HCT116 (cell line): Measurements from ENCODE around the gene RPH3AL.

Experiments used
- CEBPB ChIP-seq: IDR thresholded peaks from 2 replicates; pipeline ENCODE4 v1.6.1; 2012; ENCODE audit warnings: low read depth
- CTCF ChIP-seq, 3 experiments: fragments of 200-600 bp in 1 of 3; sonication (generic) in 1 of 3; IDR thresholded peaks in 2 of 3; conservative IDR thresholded peaks in 1 of 3; 2 replicates each; pipeline ENCODE4 v1.5.1; 2012 to 2017; ENCODE audit warnings: low read depth in 2 of 3, low read length in 2 of 3, antibody characterized with exemption in 1 of 3, borderline replicate concordance in 1 of 3, control low read depth in 1 of 3, mild to moderate bottlenecking in 1 of 3, mixed read lengths in 1 of 3, mixed run types in 1 of 3, moderate library complexity in 1 of 3; ENCODE audit not compliant: insufficient read depth in 1 of 3
- ELF1 ChIP-seq: IDR thresholded peaks from 2 replicates; pipeline ENCODE4 v1.6.1; 2012; ENCODE audit warnings: low read depth, borderline replicate concordance
- EZH2 ChIP-seq: fragments of 200-600 bp; sonication (generic); IDR thresholded peaks from 2 replicates; pipeline ENCODE4 v1.6.1; 2017; ENCODE audit warnings: antibody characterized with exemption, mixed run types
- POLR2AphosphoS5 ChIP-seq: IDR thresholded peaks from 2 replicates; pipeline ENCODE4 v1.6.1; 2011; ENCODE audit warnings: mild to moderate bottlenecking, low read depth, low read length, moderate library complexity
- SIN3A ChIP-seq: IDR thresholded peaks from 2 replicates; pipeline ENCODE4 v1.6.1; 2012; ENCODE audit warnings: low read depth
- SP1 ChIP-seq: IDR thresholded peaks from 2 replicates; pipeline ENCODE4 v1.6.1; 2012; ENCODE audit warnings: low read depth
- YY1 ChIP-seq: IDR thresholded peaks from 2 replicates; pipeline ENCODE4 v1.6.1; 2011; ENCODE audit warnings: low read length, low read depth, moderate library complexity, mild to moderate bottlenecking; ENCODE audit not compliant: insufficient replicate concordance; ENCODE audit errors: extremely low read depth
- ZFX ChIP-seq: fragments of 450-650 bp; IDR thresholded peaks from 2 replicates; pipeline ENCODE4 v1.6.1; 2017
- TF ChIP-seq, protein P1 (sequence below): IDR thresholded peaks from 2 replicates; pipeline ENCODE4 v1.6.1; 2012; ENCODE audit warnings: low read depth
- TF ChIP-seq, protein P2 (sequence below): IDR thresholded peaks from 2 replicates; pipeline ENCODE4 v1.6.1; 2012

DNA sequence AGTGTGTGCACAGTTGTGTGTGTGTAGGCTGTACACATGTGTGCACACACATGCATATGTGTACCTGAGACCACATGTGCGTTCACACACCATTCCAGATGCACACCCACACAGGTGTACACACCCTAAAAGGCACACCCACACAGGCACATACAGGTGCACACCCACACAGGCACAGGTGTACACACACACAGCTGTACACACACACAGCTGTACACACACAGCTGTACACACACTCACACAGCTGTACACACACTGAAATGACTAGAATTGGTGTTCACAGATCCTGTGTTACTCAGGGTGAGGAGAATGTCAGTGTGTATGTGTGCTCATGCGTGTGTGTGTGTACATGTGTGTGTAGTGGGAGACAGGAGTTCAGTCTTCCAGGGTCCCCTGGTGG lies 155.3 kb downstream of the RPH3AL start:
- TF ChIP-seq SP1 (no peak), EZH2 (no peak), CTCF (IDR thresholded peaks at IDR 0.05 in 2 of 3, conservative IDR thresholded peaks at IDR 0.05 in 1 of 3; ENCODE audit: borderline replicate concordance in 1 of 3, insufficient read depth in 1 of 3, low read depth in 2 of 3, low read length in 2 of 3) (no peak), YY1 (no peak), ZFX (no peak), POLR2AphosphoS5 (no peak), ELF1 (no peak), CEBPB (no peak), SIN3A (no peak)
- TF ChIP-seq, protein P1, sequence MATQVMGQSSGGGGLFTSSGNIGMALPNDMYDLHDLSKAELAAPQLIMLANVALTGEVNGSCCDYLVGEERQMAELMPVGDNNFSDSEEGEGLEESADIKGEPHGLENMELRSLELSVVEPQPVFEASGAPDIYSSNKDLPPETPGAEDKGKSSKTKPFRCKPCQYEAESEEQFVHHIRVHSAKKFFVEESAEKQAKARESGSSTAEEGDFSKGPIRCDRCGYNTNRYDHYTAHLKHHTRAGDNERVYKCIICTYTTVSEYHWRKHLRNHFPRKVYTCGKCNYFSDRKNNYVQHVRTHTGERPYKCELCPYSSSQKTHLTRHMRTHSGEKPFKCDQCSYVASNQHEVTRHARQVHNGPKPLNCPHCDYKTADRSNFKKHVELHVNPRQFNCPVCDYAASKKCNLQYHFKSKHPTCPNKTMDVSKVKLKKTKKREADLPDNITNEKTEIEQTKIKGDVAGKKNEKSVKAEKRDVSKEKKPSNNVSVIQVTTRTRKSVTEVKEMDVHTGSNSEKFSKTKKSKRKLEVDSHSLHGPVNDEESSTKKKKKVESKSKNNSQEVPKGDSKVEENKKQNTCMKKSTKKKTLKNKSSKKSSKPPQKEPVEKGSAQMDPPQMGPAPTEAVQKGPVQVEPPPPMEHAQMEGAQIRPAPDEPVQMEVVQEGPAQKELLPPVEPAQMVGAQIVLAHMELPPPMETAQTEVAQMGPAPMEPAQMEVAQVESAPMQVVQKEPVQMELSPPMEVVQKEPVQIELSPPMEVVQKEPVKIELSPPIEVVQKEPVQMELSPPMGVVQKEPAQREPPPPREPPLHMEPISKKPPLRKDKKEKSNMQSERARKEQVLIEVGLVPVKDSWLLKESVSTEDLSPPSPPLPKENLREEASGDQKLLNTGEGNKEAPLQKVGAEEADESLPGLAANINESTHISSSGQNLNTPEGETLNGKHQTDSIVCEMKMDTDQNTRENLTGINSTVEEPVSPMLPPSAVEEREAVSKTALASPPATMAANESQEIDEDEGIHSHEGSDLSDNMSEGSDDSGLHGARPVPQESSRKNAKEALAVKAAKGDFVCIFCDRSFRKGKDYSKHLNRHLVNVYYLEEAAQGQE, result no peak
- TF ChIP-seq, protein P2, sequence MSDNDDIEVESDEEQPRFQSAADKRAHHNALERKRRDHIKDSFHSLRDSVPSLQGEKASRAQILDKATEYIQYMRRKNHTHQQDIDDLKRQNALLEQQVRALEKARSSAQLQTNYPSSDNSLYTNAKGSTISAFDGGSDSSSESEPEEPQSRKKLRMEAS, result no peak
